Middle frontal gyrus (tissue), 1 donor: ENCODE data around the gene DICER1.

Experiments used
- DNase-seq: peaks from one replicate; pipeline ENCODE4 v3.0.0-alpha.2; 2015; ENCODE audit warnings: low spot score; ENCODE audit errors: extremely low spot score

DICER1 gene

DNA sequence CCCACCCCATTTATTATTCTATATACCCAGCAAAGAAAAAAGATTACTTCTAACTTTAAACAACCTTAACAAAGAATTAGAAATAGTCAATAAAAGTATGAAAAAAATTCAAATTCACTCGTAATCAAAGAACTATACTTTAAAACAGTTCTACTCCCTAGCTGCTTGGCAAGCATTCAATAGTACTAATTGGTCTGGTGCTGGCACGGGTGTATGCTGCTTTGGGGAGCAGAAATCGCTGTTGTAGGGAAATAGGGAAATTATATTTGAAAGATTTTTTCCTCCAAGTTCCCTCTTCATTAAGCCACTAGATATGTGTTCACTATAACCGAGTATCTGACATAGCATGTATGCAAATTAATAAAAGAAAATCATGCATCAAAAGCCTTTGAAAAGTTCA is 65.7 kb downstream of the DICER1 start:
- DNase-seq, result no peak

DNA sequence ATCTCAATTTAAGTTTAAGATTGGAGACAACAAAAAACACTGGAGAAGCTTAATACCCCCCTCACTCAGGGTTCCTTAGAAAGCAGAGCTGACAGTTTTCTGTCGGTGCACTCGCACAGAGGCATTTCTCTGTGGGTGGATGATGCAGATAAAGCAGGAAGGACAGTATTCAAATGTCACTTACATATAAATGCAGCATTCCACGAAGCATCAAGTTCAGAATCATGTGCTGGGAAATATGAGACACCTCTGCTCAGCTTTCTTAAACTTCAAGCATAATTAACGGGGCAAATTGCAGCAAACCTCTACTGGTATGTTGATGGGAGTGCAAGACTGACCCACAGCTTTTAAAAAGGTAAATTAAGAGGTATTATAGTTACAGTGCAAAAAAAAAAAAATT is 68.7 kb downstream of the DICER1 start:
- DNase-seq, result no peak

DNA sequence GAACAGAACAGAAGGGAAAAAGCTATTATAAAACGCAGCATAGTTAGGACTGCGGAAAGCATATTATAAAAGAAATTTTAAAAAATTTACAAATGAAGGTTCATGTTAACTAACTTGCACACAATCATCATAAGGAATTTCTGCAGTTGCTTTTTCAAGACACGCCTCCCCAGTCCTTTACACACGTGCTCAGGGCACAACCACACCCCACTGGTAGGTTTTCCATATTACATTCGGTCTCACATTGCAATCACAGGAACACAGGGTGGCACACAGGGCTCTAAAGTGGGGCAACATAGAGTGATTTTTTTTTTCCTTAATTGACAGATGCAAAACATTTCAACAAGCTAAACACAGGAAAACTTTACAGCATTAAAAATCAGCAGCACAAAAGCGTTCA is 69.7 kb downstream of the DICER1 start:
- DNase-seq, result no peak

DNA sequence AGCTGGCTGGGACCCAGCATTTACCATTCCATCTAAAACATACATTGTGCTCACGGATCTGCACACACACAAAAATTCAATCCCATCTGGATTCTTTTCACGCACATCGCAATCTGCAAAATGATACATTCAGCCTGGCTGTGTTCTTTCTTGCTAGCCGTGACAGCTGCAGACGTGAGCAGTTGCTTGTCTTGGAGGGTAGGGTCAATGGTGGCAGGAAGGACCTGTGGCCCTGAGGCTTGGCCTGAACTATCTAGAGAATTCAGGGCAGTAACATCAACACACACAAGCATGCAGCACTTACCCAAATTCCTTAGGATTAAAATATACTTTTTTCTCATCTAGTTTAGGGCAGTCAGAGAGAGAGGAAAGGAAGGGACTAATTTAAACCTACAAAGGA is 72.0 kb downstream of the DICER1 start:
- DNase-seq, result no peak

DNA sequence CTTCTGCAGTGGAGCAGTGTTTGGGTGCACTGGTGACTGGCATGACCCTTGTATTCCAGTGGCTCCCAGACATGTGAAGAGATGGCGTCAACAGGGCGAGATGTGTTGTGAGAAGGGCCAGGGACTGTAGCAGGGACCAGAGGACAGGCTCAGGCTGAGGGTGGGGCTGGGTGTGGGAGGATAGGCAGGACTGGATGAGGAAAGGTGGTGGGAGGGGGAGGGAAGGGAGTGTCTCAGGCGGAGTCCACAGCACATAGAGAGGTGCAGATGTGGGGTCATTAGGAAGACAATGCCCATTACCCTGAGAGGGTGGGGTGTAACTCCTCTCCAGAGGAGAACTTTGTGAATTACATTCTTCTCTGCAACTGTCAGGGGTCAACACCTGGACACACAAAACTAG is 78.5 kb downstream of the DICER1 start:
- DNase-seq, result no peak

DNA sequence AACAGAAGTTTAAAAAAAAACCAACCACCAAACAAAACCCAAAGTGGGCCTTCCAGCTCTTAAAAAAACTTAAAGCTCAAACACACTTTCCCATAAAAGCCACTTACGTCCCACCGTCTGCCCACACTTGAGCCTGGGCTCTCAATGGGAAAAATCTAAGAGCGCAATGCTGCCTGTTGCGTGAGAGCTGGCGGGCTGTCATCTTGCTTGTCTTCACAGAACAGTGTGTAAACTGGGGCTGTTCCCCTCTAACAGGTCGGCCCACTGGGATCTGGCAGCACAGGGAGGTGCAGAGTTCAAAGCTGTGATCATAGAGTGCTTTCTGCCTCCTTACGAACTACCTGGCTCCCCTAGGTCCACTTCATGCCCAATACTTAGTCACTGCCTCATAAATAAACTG is 80.0 kb downstream of the DICER1 start:
- DNase-seq, result no peak

DNA sequence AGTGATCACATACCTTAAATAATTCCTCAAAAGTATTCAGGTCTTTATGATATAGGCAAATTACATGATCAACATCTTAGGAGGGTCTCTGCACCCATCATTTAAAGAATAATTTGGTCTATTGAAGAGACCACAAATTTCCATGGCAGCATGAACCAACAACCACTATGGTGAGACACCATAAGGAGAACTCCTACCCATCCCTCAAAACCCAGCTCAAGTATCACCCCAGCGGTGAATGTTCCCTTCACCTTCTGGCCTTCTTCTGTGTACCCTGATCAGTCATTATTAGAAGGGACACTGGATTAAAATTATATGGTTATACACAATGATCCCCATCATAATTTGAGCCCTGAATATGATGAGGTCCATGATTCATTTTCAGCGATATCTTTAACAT is 81.5 kb downstream of the DICER1 start:
- no peak for DNase-seq

DNA sequence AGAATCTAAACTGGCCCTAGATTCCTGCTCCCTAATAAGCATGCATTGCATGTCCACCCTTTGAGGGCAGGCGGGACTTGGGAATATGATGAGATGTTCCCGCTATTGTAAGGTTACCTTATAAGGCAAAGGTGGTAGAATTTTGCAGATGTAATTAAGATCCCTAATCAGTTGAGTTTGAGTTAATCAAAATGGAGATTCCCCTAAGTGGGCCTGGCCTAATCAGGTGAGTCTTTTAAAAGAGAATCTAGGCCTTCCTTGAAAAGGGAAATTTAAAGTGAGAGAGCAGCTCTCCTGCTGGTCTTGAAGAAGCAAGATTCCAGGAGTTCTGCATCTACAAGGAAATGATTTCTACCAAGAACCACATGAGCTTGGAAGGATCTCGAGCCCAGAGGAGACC is 83.4 kb downstream of the DICER1 start:
- no peak for DNase-seq

DNA sequence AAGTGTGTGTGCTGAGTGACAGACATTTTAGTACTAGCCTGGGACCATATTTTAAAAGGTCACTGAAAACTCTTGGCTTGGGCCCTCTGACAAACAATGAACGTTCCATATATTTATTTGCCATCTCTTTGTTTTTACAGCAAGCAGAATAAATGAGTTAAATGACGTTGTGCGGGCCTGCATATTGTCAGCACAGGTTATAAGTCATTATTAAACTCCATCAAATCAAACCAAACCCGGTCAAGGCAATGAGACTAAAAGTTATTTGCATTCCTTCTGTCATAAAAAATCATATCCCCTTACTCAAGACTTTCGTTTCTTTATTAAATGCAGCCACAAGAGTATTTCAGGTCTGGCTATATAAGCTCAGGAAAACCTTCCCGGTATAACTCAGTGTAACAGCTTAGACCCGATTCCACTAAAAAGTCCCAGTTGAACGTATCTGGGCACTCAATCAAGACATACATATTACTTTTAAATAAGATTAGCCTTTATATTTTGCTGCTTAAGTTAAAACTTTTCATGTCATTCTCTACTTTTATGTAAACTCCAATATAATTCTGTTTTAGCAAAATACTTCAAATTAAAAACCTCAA is 84.9 kb downstream of the DICER1 start:
- no peak for DNase-seq

DNA sequence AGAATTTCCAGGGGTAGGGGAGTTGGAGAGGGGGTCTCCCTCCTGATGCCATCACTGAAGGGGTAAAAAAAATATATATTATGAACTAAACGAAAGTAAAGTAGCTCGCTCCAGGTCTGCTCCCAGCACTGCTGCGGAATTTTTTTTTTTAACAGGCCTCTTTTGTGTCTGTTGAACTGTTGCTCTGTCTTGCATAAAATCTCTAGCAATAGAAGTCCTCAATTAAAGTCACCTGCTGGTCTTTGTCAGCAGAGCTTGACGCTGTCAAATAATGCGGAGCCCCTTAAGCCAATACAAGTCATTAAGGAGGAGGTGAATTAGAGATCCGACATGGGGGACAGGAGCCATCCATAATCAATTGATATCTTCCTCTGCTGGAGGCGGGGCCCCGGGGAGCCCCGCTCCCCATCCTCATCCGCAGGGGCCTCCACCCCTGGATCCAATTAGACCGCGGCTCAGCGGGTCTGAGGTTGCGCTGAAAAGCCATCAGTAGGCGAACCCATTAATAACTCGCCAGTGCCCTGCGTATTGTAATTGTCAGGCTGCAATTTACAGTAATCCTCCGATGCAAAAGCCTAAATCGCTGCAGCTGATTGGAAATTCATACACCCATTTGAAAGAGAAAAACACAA is 85.6 kb downstream of the DICER1 start:
- no peak for DNase-seq

DNA sequence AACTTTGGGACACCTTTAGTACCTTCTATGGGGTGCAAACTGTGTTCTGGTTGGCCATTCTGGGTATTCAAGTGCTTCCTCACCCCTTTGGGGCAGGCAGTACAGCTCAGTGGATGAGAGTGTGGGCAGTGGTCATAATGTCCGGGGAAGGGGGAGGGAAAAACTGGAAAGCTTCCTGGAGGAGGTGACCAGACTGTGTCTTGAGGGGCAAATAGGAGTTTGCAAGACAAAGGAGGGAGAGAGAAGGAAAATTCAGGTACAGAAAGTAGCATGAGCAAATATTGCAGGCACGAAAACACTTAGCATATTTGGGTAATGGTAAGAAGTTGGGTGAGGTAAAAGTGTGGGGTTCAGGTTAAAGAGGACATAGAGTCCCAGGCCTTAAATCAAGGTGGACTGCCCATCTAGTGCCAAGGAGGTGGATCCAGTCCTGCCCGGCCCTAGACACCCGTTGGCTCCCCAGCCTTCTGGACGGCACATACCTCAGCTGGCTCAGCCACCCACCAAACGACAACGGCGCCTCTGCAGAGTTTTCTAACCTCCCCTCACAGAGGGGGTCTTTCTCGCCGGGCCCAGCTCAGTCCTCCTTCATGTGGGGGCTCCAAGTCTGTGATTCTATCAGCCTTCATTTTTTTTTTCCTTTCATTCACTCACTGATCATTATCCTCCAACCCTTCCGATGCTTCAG is 86.4 kb downstream of the DICER1 start:
- no peak for DNase-seq

DNA sequence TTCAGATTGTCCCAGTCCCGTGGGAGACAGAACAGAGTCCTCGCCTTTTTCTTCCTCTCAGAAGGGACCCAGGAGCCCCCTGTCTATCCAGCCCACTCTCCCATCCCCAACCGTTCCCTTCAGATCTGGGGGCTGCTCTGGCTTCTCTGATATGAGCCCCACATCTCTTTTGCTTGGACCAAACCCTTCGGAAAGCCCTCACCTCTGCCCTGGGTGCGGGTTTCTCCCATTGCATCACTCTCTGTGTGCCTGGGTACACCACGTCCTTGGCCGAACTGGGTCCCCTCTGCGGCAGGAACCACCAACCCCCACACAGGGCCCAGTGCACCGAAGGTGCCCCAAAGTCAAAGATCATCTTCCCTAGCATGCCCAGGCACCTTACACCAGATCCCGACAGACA is 87.8 kb downstream of the DICER1 start:
- no peak for DNase-seq

DNA sequence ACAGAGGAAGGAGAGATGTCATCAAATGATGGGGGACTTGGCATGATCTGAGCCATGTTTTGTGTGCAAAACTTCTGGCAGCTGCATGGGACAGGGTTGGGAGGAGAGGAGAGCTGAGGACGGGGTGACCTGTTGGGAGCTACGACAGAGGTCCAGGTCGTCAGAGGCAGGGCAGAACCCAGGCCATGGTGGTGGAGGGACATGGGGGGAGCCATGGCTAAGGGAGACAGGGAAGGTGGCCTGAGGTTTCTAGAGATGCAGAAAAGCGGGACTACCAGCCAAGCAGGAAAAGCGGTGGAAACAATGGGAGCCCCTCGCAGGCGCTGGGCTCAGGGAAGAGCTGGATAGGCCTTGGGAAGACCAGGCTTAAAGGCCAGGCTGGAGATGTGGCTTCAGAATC is 88.3 kb downstream of the DICER1 start:
- no peak for DNase-seq

DNA sequence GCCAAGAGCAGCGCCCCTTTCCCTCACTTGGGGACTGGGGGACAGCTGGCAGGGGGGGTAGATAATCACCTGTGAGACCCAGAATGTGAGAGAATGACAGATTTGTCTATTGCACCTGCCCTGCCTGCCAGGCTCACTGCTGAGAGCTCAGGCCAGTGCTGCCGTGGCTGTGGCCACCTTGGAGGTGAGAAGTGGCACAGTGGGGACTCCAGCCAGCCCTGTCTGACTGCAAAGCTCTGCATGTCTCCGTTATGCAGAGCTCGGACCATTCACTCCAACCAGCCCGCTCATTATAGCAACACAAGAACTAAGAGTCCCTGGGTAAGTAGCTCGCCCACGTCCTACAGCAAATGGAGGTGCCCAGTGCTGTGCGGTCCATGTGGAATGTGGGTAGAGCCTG is 88.8 kb downstream of the DICER1 start:
- DNase-seq, result no peak

DNA sequence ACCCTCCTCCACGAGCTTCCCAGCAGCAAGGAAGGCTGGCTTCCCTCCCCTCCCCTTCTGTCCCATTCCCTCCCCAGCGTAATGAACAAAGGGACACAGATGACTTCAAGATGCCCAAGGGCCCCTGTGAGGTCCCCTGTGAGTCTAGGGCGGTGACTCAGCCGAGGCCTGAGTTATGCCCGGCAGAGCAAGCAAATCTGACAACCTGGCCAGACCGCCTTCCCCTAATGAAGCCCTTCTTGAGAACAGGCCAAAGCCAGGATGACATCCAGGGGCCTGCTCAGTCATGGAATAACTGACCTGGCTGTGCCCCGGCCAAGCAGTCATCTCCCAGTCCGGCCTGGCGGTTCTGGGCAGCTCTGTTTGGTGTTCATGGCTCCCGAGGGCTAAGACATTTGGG is 89.2 kb downstream of the DICER1 start:
- no peak for DNase-seq

DNA sequence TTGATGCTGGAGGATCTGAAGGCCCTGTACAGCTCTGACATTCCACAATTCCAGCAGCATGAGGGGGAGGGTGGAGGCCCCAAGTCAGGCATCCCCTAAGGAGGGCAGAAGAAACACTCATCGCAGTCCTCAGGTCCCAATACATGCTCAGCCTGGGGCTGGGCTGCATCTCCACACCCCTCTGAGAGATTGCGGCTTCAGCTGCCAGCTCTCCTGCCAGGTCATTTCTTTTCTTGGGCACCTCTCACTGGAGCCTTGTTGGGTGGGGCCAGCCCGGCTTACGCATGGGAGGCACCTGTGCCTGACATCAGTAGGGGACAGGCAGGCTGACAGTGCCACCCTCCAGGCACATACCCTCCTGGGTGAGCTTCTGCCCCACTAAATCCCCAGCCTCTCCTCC is 89.8 kb downstream of the DICER1 start:
- no peak for DNase-seq

DNA sequence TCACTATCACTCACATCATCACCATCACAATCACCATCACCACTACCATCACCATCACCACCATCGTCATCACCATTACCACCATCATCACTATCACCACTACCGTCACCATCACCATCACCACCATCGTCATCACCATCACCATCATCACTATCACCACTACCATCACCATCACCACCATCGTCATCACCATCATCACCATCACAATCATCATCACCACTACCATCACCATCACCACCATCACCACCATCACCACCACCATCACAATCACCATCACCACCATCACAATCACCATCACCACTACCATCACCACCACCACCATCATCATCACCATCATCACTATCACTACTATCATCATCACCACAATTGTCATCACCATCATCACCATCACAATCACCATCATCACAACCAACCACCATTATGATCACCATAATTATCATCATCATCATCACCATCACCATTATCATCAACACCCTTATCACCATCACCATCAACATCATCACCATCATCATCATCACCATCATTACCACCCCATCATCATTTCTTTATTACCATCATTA is 90.8 kb downstream of the DICER1 start:
- DNase-seq, result no peak

DNA sequence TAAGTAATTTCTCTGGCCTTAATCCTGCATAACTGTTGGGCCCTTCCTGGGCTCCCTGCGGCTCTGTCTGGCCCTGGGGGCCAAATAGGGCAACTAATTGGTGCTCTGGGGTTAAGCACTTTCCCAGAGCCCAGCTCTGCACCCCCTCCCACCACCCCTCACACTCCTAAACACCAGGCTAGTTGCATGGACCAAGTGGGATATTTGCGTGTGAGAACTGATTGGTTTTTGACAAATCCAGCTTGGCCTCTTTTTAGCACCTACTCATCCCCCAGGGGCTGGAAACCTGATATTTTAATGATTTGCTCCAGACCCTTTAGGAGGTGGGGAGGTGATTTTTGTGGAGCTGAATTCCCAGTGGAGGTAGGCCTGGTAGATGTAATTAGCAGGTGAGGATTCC is 91.9 kb downstream of the DICER1 start:
- no peak for DNase-seq

DNA sequence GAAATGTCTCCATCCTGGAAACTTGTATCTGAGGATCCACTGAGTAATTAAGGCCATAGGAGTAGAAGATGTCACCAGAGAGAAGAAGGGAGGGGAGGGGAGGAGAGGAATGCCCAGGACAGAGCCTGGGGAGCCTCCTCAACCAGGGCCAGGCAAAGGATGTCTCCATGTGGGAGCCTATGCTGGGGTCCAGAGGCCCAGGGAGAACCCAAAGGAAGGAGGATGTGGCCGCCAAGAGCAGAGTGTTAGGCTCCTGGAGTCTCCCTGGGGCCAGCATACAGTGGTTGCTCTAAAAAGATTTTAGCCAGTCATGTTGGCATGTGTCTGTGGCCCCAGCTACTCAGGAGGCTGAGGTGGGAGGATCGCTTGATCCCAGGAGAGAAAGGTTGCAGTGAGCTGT is 92.6 kb downstream of the DICER1 start:
- DNase-seq, result no peak

DNA sequence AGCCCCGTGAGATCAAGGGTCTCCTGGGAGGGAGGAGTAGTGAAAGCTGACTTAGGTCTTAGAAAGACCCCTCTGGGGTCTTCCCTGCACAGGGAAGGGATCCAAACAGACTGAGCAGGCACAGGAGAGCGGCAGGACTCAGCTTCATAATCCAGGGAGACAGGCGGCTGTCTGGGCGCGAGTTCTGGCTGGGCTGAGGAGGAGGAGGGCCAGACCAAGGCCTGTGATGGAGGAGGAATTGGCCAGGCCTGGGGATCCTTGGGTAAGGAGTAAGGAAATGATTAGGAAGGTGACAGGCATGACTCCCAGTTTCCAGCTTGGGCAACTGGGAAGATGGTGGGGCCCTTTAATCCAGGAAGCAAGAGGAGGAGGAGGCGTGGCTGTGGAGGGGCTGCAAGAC is 93.1 kb downstream of the DICER1 start:
- no peak for DNase-seq

DNA sequence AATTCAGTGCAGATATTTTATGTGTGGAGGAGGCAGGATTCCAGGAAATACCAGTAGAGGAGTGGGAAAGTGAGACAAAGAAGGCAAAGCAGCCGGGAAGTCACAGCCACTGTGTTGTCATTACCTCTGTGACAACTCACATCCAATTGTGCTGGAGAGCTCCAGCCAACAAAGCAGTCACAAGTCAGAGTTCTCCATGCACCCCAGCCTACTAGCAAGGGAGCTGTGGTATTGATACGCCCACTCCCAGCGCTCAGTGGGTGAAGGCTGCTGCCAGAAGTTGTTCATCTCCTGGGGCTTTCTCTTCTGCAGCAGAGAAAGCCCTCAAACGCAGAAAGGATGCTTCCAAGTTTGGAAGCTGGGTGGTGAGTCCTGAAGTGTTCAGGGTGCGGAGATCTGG is 93.9 kb downstream of the DICER1 start:
- no peak for DNase-seq

DNA sequence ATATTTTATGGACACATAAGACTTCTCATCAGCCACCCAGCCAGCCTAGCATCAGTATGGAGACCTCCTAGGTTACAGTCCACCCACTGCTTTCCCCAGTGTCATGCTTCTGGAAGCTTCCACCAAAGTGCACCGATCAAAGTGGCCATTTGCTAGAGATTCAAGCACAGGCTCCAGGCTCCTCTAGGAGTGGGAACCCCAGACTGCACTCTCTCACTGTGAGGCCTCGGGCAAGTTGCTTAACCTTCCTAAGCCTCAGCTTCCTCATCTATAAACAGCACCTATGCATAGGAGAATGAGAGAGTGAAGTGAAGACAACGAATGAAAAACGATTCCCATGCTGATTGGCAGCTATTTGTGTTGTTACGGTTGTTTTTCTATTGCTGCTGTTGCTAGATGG is 94.4 kb downstream of the DICER1 start:
- DNase-seq, result no peak

DNA sequence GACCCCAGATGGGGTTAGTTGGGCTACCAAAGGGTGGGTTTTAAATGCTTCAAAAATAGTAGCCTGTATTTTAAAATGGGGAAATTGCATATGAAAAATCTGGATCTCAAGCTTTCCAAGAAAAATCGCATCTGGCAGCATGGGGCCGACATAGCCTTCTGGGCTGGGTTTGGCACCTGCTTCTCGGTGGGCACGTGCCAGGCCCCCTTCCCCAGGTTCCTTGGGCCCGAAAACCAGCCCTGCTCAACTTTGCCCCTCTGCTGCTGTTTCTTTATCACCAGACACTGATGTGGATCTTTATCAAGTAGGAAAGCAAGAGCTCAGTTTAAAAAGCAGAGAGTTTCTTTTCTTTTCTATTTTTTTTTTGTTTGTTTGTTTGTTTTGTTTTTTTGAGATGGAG is 95.1 kb downstream of the DICER1 start:
- DNase-seq, result no peak
